ENCODE data around the gene MATN1.
"Not testable (repeated sequence)": the region's sequence is repeated elsewhere in the genome, so short reads cannot be mapped to it uniquely, and the experiment has no call there.

Gene MATN1, protein sequence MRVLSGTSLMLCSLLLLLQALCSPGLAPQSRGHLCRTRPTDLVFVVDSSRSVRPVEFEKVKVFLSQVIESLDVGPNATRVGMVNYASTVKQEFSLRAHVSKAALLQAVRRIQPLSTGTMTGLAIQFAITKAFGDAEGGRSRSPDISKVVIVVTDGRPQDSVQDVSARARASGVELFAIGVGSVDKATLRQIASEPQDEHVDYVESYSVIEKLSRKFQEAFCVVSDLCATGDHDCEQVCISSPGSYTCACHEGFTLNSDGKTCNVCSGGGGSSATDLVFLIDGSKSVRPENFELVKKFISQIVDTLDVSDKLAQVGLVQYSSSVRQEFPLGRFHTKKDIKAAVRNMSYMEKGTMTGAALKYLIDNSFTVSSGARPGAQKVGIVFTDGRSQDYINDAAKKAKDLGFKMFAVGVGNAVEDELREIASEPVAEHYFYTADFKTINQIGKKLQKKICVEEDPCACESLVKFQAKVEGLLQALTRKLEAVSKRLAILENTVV

DNA sequence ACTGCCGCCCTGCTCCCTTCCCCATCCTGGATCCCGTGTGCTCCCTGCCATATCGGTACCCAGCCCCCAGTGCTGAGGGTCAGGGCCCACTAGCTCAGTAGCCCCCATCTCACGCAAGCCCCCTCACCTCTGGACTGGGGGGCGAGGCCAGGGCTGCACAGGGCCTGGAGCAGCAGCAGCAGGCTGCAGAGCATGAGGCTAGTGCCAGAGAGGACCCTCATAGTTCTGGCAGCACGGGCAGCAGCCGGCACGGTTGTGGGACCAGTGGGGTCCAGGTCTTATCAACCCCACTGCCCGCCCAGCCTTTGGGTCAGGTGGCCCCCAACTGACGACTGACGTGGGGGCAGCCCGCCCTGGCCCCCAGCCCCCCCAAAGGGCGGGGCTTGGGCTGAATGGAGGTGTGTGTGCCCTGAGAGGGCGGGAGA lies at the start of gene MATN1:
MATN1 (minus strand) TSS at position 255 of the 425 bp plus-strand sequence; CDS start at position 221, 34 bp downstream.
- Mint-ChIP-seq H3K9me3 (no peaks in the 10 kb centered on the region), H3K27me3 (no peaks in the 10 kb centered on the region), H3K4me3 (no peak within 1 kb of the TSS), H3K4me1 (peaks cover 56% of the 10 kb centered on the region), H3K27ac (peak within 1 kb of the TSS; percentile 5), H3K36me3 (peaks cover 13% of the 10 kb centered on the region)
- no peak for ATAC-seq

DNA sequence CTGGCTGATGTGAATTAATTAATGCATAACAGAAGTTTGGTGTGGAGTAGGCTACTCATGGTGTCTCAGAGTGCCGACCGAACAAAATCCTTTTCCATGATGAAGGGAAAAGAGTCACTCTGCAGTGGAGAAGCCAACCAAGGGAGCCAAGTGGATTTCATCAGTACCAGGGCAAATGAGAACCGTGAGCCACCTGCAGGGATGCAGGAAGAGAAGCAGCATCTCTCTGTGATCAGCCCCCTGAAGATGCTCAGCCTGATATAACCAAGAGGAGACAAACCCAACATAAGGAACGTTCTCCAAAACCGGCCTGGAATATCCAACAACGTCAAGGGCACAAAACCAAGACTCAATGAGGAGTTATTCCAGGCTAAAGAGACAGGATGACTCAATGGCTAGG lies 47.6 kb upstream of the MATN1 start:
- H3K4me1 Mint-ChIP-seq: peaks cover 26% of the 10 kb centered on the region
- ATAC-seq: no peak
- H3K4me3 Mint-ChIP-seq: no peak overlapping the region
- H3K27ac Mint-ChIP-seq: peak overlapping the region; percentile 90
- H3K27me3 Mint-ChIP-seq: no peaks in the 10 kb centered on the region
- no peaks in the 10 kb centered on the region for H3K9me3 Mint-ChIP-seq
- H3K36me3 Mint-ChIP-seq: no peaks in the 10 kb centered on the region

DNA sequence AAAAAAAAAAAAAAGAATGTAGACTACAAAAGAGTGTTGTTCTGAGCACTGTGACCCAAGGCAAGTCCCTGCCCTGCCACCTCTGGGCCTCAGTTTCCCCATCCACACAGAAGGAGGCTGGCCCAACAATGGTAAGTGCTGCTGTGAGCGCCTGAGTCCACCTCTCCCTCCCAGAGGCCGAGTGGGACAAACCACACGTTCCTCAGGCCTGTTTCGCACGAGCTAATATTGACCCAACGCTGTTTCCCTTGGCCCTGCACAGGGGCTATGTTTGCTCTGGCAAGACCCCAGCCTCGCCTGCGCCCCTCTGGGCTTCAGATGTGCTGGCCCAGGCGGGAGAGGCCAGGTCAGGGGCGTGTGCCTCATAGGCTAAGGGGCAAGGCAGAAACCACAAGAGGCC lies 46.8 kb upstream of the MATN1 start:
- no peaks in the 10 kb centered on the region for H3K9me3 Mint-ChIP-seq
- H3K27me3 Mint-ChIP-seq: no peaks in the 10 kb centered on the region
- H3K27ac Mint-ChIP-seq: peak overlapping the region; percentile 90
- H3K36me3 Mint-ChIP-seq: no peaks in the 10 kb centered on the region
- no peak for ATAC-seq
- H3K4me1 Mint-ChIP-seq: peaks cover 34% of the 10 kb centered on the region
- H3K4me3 Mint-ChIP-seq: no peak overlapping the region

DNA sequence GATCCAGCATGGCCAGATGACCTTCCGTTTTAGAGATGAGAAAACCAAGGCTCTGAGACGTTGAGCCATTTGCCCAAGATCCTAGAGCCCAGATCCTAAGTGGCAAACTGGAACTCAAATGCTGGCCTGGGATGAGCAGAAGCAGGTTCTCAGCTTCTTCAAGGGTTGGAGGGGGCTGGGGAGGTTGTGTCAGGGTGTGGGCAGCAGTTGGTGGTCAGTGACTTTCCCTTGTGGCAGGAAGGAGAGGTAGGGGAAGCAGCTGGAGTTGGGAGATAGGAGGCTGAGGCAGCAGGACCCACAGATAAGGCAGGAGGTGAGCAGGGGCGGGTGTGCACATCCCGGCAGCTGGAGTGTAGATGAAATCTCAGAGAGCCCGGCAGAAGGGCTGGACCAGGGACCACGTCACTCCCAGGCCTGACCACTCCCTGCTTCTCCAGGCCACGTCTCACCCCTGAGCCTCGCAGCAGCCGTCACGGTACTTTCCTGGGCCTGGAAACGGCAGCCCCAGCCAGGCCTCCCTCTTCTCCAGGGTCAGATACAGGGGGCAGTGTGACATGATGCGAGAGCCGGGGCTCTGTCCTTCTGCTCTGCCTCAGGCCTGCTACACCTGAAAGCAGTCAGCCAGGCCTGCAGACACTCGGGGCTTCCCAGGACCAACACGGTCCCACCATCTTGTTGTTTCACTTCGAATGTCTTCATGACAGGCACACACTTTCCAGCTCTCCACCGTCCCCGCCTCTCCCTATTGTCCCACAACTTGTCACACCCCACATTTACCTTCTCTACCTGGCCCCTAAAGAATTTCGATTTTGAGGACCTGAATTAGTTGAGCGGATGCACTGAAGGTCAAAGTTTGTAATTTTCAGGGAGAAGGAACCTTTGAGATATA lies 45.7 kb upstream of the MATN1 start:
- H3K9me3 Mint-ChIP-seq: no peaks in the 10 kb centered on the region
- no peak for ATAC-seq
- no peaks in the 10 kb centered on the region for H3K36me3 Mint-ChIP-seq
- peak overlapping the region; percentile 90 for H3K27ac Mint-ChIP-seq
- H3K27me3 Mint-ChIP-seq: no peaks in the 10 kb centered on the region
- H3K4me1 Mint-ChIP-seq: peaks cover 42% of the 10 kb centered on the region
- no peak overlapping the region for H3K4me3 Mint-ChIP-seq

DNA sequence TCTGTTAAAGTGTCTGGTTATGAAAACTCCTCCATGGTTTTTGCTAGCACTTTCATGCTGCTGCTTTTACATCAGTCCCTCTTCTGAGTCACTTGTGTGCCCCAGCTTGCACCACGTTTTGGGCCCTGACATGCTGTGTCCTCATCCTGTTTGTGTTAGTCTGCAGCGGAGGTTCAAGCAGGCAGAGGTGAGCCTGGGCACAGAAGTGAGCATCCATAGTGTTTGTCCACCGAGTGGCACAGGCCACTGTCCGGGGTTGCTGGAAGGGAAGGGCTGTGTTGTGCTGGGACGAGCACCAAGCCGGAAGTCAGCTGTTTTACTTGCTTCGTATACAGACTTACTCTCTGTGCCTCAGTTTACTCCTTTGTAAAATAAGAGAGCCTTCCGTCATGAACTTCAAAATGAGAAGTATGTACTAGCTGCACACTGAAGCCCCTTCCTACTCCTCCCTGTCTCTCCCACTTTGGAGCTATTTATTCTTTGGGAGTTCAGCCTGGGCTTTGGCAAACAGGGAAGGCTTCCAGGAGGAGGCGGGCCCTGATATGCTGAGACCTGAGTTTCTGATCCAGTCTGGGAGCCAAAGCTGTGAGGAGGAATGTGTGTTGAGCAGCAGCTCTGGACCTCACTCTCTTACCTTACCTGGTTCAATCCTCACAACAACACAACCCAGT lies 44.9 kb upstream of the MATN1 start:
- no peaks in the 10 kb centered on the region for H3K36me3 Mint-ChIP-seq
- ATAC-seq: no peak
- H3K27me3 Mint-ChIP-seq: no peaks in the 10 kb centered on the region
- no peak overlapping the region for H3K4me3 Mint-ChIP-seq
- H3K27ac Mint-ChIP-seq: peak overlapping the region; percentile 90
- H3K9me3 Mint-ChIP-seq: no peaks in the 10 kb centered on the region
- peaks cover 42% of the 10 kb centered on the region for H3K4me1 Mint-ChIP-seq

DNA sequence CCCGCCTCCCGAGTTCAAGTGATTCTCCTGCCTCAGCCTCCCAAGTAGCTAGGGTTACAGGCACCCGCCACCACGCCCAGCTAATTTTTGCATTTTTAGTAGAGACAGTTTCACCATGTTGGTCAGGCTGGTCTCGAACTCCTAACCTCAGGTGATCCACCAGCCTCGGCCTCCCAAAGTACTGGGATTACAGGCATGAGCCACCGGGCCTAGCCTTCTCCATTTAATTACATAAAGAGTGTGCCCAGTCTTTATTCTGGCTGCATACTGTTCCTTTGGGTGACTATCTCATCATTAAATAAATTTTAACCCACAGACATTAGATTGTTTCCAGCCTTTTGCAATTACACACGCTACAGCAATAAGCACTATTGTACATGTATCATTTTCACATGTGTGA lies 43.6 kb upstream of the MATN1 start:
- H3K36me3 Mint-ChIP-seq, H3K27me3 Mint-ChIP-seq, H3K9me3 Mint-ChIP-seq, H3K4me3 Mint-ChIP-seq, ATAC-seq: not testable (repeated sequence)
- peak overlapping the region; percentile 90 for H3K27ac Mint-ChIP-seq
- H3K4me1 Mint-ChIP-seq: peaks cover 55% of the 10 kb centered on the region

DNA sequence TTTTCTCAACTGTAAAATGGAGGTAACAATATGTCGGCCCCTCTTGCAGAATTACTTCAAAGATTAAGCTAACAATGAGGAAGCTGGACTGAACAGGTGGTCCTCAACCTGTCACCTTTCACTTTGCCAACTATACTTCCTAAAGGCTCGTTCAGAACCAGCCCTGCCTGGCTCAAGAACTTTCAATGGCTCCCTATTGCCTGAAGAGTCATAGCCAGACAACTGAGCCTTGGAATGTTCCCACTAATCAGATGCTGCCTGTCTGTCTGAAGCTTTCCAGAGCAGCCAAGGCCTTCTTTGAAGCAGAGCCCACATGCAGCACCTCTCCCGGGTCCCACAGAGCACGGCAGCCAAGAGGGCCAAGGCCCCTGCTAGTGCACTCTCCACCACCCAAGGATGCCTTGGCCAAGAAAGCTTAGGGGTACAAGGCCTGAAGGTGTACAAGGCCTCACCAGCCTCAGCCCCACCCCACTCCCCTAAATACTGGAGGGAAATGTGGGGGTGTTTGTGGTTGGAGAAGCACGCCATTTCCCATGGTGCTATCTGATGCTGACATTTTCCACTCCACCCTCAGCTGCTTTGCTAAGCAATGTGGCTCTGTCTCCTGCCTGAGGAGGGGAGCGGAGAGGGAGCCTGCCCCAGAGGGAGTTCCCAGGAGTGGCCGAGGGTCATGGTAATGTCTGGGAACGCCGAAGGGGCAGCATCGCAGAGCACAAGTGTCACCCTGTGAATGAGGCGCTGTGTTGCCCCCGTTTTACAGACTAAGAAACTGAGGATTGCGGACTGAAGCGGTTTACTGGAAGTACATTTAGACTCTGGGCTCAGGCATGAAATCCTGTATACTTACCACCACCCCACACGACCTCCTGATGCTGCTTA lies 42.4 kb upstream of the MATN1 start:
- no peaks in the 10 kb centered on the region for H3K36me3 Mint-ChIP-seq
- ATAC-seq: peak; percentile 35
- H3K27ac Mint-ChIP-seq: peak overlapping the region; percentile 90

DNA sequence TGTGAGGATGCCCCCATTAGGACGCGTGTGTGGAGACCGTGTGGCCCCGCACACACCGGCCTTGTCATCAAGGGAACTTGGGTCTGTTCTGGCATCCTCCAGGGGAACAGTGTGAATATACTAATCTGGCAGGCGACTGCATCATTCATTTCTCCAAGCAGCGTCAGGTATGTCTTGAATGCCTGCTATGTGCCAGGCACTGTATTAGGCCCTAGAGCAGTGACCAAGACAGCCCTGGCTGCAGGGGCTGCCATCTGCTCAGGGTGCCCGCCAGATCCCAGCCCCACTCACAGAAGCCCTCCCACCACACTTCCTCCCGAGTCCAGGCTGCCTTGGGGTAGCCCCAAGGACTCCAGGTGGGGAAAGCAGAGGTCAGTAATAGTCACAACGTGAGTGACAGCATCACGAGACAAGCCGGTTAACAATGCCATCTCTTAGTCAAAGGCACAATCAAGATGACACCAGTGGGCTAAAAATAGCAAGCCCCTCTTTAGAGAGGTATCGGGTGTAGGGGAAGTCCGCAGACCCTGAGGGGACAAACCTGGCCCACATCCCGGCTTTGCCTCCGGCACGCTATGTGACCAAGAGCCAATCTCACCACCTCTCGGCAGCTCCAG lies 41.7 kb upstream of the MATN1 start:
- ATAC-seq: peak; percentile 74
- no peak overlapping the region for H3K4me3 Mint-ChIP-seq
- no peaks in the 10 kb centered on the region for H3K27me3 Mint-ChIP-seq
- no peaks in the 10 kb centered on the region for H3K9me3 Mint-ChIP-seq
- H3K4me1 Mint-ChIP-seq: peaks cover 74% of the 10 kb centered on the region
- H3K27ac Mint-ChIP-seq: peak overlapping the region; percentile 90
- no peaks in the 10 kb centered on the region for H3K36me3 Mint-ChIP-seq

More for the DNA sequence above, 42.4 kb upstream of the MATN1 start:
- no peaks in the 10 kb centered on the region for H3K27me3 Mint-ChIP-seq
- H3K4me3 Mint-ChIP-seq: peak overlapping the region; percentile 15
- H3K4me1 Mint-ChIP-seq: peaks cover 67% of the 10 kb centered on the region
- H3K9me3 Mint-ChIP-seq: no peaks in the 10 kb centered on the region

DNA sequence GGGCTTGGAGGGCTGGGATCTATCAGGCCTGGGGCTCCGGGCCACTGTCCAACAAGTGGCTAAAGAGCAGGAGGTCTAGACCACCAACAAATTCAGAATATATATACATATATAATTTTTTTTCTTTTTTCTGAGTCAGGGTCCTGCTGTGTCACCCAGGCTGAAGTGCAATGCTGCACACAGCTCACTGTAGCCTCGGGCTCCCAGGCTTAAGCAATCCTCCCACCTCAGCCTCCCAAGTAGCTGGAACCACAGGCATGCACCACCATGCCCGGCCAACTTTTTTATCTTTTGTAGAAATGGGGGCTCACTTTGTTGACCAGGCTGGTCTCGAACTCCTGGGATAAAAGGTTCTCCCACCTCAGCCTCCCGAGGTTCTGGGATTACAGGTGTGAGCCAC lies 41.0 kb upstream of the MATN1 start:
- H3K4me3 Mint-ChIP-seq: no peak overlapping the region
- H3K9me3 Mint-ChIP-seq: no peaks in the 10 kb centered on the region
- no peak for ATAC-seq
- H3K4me1 Mint-ChIP-seq: peaks cover 80% of the 10 kb centered on the region
- H3K27me3 Mint-ChIP-seq: no peaks in the 10 kb centered on the region
- no peaks in the 10 kb centered on the region for H3K36me3 Mint-ChIP-seq
- peak overlapping the region; percentile 90 for H3K27ac Mint-ChIP-seq

DNA sequence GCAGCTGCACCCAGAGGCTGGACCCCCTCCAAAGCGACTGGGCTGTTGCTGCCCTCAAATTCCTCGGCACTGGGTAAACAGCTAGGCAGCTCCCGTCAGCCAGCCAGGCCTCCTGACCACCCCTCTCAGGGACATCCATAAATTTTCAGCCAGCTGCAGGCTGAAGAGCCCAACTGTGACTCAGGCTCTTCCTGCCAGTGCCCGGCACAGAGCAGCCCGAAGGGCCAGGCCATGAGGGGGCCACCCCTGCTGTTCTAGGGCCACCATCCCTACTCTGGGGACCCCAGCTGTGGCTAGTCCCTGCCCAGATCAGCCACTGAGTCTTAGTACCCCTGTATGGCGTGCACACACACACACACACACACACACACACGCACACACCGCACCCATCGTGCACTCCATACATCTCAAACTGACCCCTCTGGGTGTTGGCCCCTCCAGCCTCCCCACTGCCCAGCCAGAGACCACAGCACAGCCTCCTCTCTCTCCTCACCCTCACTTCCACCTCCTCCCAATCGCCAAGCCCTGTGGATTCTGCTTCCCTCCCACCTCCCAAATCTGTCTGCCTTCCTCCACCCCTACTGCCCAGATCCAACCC lies 40.4 kb upstream of the MATN1 start:
- no peaks in the 10 kb centered on the region for H3K36me3 Mint-ChIP-seq
- peaks cover 81% of the 10 kb centered on the region for H3K4me1 Mint-ChIP-seq
- no peak overlapping the region for H3K4me3 Mint-ChIP-seq
- H3K9me3 Mint-ChIP-seq: no peaks in the 10 kb centered on the region
- no peaks in the 10 kb centered on the region for H3K27me3 Mint-ChIP-seq
- no peak for ATAC-seq
- peak overlapping the region; percentile 90 for H3K27ac Mint-ChIP-seq

DNA sequence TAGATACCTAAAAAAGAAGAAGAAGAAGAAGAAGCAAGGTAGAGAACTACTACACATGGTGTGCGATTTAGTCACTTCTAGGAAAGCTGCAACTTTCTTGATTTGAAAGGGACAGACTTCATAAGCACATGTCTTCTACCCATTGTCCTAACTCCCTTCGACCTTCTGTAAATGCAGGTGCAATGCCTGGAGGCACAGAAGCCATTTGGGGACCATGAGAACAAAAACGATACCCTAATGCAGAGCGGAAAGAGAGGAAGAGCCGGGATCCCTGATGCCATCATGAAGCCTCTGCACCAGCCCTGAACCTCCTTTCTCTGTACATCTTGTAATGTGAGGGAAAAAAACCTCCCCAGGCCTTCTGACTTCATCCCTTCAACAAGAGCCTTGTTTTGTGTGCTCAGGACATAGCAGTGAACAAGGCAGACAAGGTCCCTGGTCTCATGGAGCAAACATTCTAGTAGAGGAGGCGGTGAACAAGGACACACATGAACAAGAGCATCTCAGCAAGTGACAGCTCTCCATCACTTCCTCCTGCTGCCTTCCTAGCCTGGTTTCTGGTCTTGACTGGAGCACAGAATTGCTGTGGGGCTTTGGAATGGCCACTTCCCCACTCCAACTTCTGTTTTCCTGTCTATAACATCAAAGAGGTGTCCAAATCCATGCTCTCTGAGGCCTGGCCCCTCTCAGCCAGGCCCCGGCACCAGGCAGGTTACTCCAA lies 39.7 kb upstream of the MATN1 start:
- Mint-ChIP-seq H3K36me3 (no peaks in the 10 kb centered on the region), H3K4me3 (no peak overlapping the region), H3K9me3 (no peaks in the 10 kb centered on the region), H3K27me3 (no peaks in the 10 kb centered on the region), H3K4me1 (peaks cover 85% of the 10 kb centered on the region), H3K27ac (peak overlapping the region; percentile 90)
- no peak for ATAC-seq

DNA sequence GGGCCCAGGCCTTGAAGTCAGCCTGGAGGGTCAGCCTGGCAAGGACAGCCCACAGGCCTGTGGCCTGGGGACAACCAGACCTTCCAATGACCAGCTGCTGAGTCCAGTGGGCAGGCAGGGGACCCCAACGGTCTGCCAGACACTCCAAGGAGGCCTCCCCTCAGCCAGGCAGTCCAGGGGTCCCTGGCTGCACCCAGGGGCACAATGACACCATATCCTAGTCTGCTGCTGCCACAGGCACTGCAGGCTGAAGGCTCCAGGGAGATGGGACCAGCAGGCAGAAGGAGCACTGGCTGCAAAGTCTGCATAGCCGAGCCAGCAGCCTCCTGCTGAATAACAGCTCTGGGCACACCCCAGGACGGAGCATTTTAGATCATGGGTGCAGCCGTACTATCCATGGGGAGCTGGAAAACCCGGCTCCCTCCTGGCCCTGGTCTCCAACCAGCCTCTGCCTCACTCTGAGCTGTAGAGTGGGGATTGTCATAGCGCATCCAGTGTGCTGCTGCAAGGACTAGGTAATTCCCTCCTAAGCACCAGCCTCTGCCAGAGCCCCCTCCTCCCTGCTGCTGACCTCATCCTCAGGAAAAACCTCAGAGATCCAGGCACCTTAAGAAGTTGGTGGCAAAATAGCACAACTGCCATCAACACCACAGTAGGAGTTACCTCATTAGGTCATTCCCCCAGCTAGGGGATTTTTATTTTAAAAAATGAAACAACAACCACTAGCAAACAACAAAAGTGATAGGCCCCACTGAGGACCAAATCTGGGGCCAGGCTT lies 39.0 kb upstream of the MATN1 start:
- H3K9me3 Mint-ChIP-seq: no peaks in the 10 kb centered on the region
- peaks cover 88% of the 10 kb centered on the region for H3K4me1 Mint-ChIP-seq
- H3K36me3 Mint-ChIP-seq: peaks cover 4% of the 10 kb centered on the region
- H3K4me3 Mint-ChIP-seq: peak overlapping the region; percentile 53
- H3K27me3 Mint-ChIP-seq: no peaks in the 10 kb centered on the region
- H3K27ac Mint-ChIP-seq: peak overlapping the region; percentile 90
- ATAC-seq: peak; percentile 52
